Activated CD4-positive, alpha-beta T cell treated with anti-CD3 and anti-CD28 coated beads for 36 hours (primary cell): Measurements from ENCODE around the gene DNAH8. TPM values are rescaled to one million over a fixed set of nuclear protein-coding genes. Genes with fewer than 3 reads are reported as not detected.

Source experiments
- ATAC-seq: fragments of 200-7000 bp; cut with Tn5 transposase; one replicate; pipeline ENCODE4 v1.10.0; 2021; ENCODE audit warnings: mild to moderate bottlenecking, moderate library complexity
- CTCF ChIA-PET: fragments of 350-600 bp; sonication (Branson Sonifier 250); formaldehyde crosslinking; loops from one replicate; lab custom pipeline; 2021; ENCODE audit warnings: antibody characterized with exemption; lab: Charles Lee
- POLR2A ChIA-PET: fragments of 350-600 bp; sonication (Branson Sonifier 250); formaldehyde crosslinking; loops from one replicate; lab custom pipeline; 2021; ENCODE audit warnings: antibody characterized with exemption, inconsistent platforms; lab: Charles Lee
- DNase-seq: peaks from one replicate; pipeline ENCODE4 v3.0.0-alpha.2; 2020
- H3K27ac Mint-ChIP-seq: one replicate; pipeline ENCODE4 v1.8.0; 2021; ENCODE audit warnings: mixed read lengths
- H3K27me3 Mint-ChIP-seq: one replicate; pipeline ENCODE4 v1.8.0; 2021; ENCODE audit warnings: mixed read lengths
- H3K36me3 Mint-ChIP-seq: one replicate; pipeline ENCODE4 v1.8.0; 2021; ENCODE audit warnings: low read depth, mixed read lengths
- H3K4me1 Mint-ChIP-seq: one replicate; pipeline ENCODE4 v1.8.0; 2021; ENCODE audit warnings: mixed read lengths
- H3K4me3 Mint-ChIP-seq: one replicate; pipeline ENCODE4 v1.8.0; 2021; ENCODE audit warnings: mild to moderate bottlenecking, moderate library complexity, mixed read lengths
- H3K9me3 Mint-ChIP-seq: one replicate; pipeline ENCODE4 v1.8.0; 2021; ENCODE audit warnings: low read depth, mixed read lengths
- intact Hi-C, 2 experiments: fragments of 100-400 bp; cut with DNase I in 1 of 2; cut with micrococcal nuclease in 1 of 2; formaldehyde crosslinking; loops; one replicate each; pipeline versions ENCODE4 v1.14.2 to v1.15.1; 2022 to 2024; cut with DNase I, micrococcal nuclease
- total RNA-seq, 2 experiments: library from RNA; stranded (reverse); gene quantifications; one replicate each; pipeline ENCODE4 v1.2.3, GENCODE V29; 2021

Gene DNAH8
- total RNA-seq, 2 experiments from 2014 or later: 0.02 TPM; not detected in 1

GRCh38 chr6:39054577-39055142, 339.5 kb downstream of the DNAH8 start:
- Mint-ChIP-seq H3K4me1 (peaks cover 22% of the 10 kb centered on the region), H3K27ac (no peak overlapping the region), H3K36me3 (no peaks in the 10 kb centered on the region), H3K9me3 (no peaks in the 10 kb centered on the region), H3K27me3 (peaks cover 16% of the 10 kb centered on the region), H3K4me3 (no peak overlapping the region)
- ChIA-PET CTCF (interaction anchor here (0.7 to 1.1 kb wide), 2 partner anchors 25 to 53 kb away, joined by 3 read pairs; no protein-coding TSS in a partner anchor), POLR2A (no interaction called here)
- DNase-seq (no peak), ATAC-seq (no peak)
- intact Hi-C loops: loop anchor here in 1 of 2 experiments (5.0 kb wide), 1 partner anchor 58 kb away; no protein-coding TSS in a partner anchor

GRCh38 chr6:39055661-39056060, 340.6 kb downstream of the DNAH8 start:
- intact Hi-C loops: no loop called here
- H3K27me3 Mint-ChIP-seq: peaks cover 14% of the 10 kb centered on the region
- POLR2A ChIA-PET: no interaction called here
- peaks cover 14% of the 10 kb centered on the region for H3K4me1 Mint-ChIP-seq
- no peaks in the 10 kb centered on the region for H3K9me3 Mint-ChIP-seq
- DNase-seq (no peak), ATAC-seq (no peak)
- CTCF ChIA-PET: interaction anchor here (1.0 to 1.1 kb wide), 2 partner anchors 54 to 83 kb away, joined by 3 read pairs; no protein-coding TSS in a partner anchor
- H3K36me3 Mint-ChIP-seq: no peaks in the 10 kb centered on the region
- no peak overlapping the region for H3K4me3 Mint-ChIP-seq
- no peak overlapping the region for H3K27ac Mint-ChIP-seq

- peaks cover 17% of the 10 kb centered on the region for H3K27me3 Mint-ChIP-seq
- POLR2A ChIA-PET: no interaction called here
These were observed 341.1 kb downstream of the DNAH8 start for GRCh38 chr6:39056191-39056590.

GRCh38 chr6:39056681-39057080, 341.6 kb downstream of the DNAH8 start:
- Mint-ChIP-seq H3K9me3 (no peaks in the 10 kb centered on the region), H3K36me3 (no peaks in the 10 kb centered on the region), H3K27ac (no peak overlapping the region), H3K4me1 (peaks cover 4% of the 10 kb centered on the region), H3K27me3 (peaks cover 16% of the 10 kb centered on the region), H3K4me3 (no peak overlapping the region)
- ATAC-seq (no peak), DNase-seq (no peak)
- CTCF ChIA-PET: interaction anchor here (1.0 kb wide), 1 partner anchor 84 kb away, joined by 3 read pairs; no protein-coding TSS in a partner anchor
- POLR2A ChIA-PET: no interaction called here
- intact Hi-C loops: no loop called here

More at GRCh38 chr6:39056191-39056590, 341.1 kb downstream of the DNAH8 start:
- Mint-ChIP-seq H3K36me3 (no peaks in the 10 kb centered on the region), H3K9me3 (no peaks in the 10 kb centered on the region), H3K4me1 (peaks cover 9% of the 10 kb centered on the region), H3K27ac (no peak overlapping the region), H3K4me3 (no peak overlapping the region)
- CTCF ChIA-PET: interaction anchor here (1.0 kb wide), 1 partner anchor 83 kb away, joined by 3 read pairs; no protein-coding TSS in a partner anchor
- intact Hi-C loops: no loop called here
- ATAC-seq: no peak
- no peak for DNase-seq

- no peaks in the 10 kb centered on the region for H3K4me1 Mint-ChIP-seq
- no peaks in the 10 kb centered on the region for H3K36me3 Mint-ChIP-seq
- ATAC-seq (no peak), DNase-seq (no peak)
- ChIA-PET CTCF (no interaction called here), POLR2A (no interaction called here)
- H3K27ac Mint-ChIP-seq: no peak overlapping the region
- intact Hi-C loops: no loop called here
- no peaks in the 10 kb centered on the region for H3K9me3 Mint-ChIP-seq
- H3K27me3 Mint-ChIP-seq: peaks cover 12% of the 10 kb centered on the region
- no peak overlapping the region for H3K4me3 Mint-ChIP-seq
These were observed 342.4 kb downstream of the DNAH8 start for GRCh38 chr6:39057251-39058155.

GRCh38 chr6:39058471-39059147, 343.5 kb downstream of the DNAH8 start:
- no peak overlapping the region for H3K4me3 Mint-ChIP-seq
- H3K27me3 Mint-ChIP-seq: peaks cover 7% of the 10 kb centered on the region
- no peaks in the 10 kb centered on the region for H3K9me3 Mint-ChIP-seq
- H3K4me1 Mint-ChIP-seq: no peaks in the 10 kb centered on the region
- ATAC-seq (no peak), DNase-seq (no peak)
- H3K27ac Mint-ChIP-seq: no peak overlapping the region
- ChIA-PET CTCF (interaction anchor here (0.6 to 0.8 kb wide), 2 partner anchors 23 to 28 kb away, joined by 3 read pairs; no protein-coding TSS in a partner anchor), POLR2A (no interaction called here)
- intact Hi-C loops: no loop called here
- no peaks in the 10 kb centered on the region for H3K36me3 Mint-ChIP-seq

GRCh38 chr6:39059496-39060310, 344.6 kb downstream of the DNAH8 start:
- peaks cover 7% of the 10 kb centered on the region for H3K27me3 Mint-ChIP-seq
- intact Hi-C loops: no loop called here
- no peaks in the 10 kb centered on the region for H3K36me3 Mint-ChIP-seq
- no peak overlapping the region for H3K27ac Mint-ChIP-seq
- CTCF ChIA-PET: interaction anchor here (0.5 to 3.4 kb wide), 4 partner anchors 25 to 1786 kb away, joined by 3 to 12 read pairs (median 3); no protein-coding TSS in a partner anchor
- DNase-seq: no peak
- no peaks in the 10 kb centered on the region for H3K9me3 Mint-ChIP-seq
- ATAC-seq: no peak
- no peak overlapping the region for H3K4me3 Mint-ChIP-seq
- POLR2A ChIA-PET: interaction anchor here (0.7 kb wide), 1 partner anchor 187 kb away, joined by 4 read pairs; no protein-coding TSS in a partner anchor
- no peaks in the 10 kb centered on the region for H3K4me1 Mint-ChIP-seq

- Mint-ChIP-seq H3K27me3 (peaks cover 7% of the 10 kb centered on the region), H3K27ac (no peak overlapping the region), H3K36me3 (no peaks in the 10 kb centered on the region), H3K4me3 (no peak overlapping the region), H3K9me3 (no peaks in the 10 kb centered on the region), H3K4me1 (no peaks in the 10 kb centered on the region)
- CTCF ChIA-PET: interaction anchor here (0.5 to 3.4 kb wide), 4 partner anchors 28 to 1785 kb away, joined by 3 to 12 read pairs (median 3); no protein-coding TSS in a partner anchor
- DNase-seq (no peak), ATAC-seq (no peak)
- POLR2A ChIA-PET: no interaction called here
- intact Hi-C loops: no loop called here
These were observed 345.5 kb downstream of the DNAH8 start for GRCh38 chr6:39060467-39061160.

GRCh38 chr6:39061182-39061581, 346.1 kb downstream of the DNAH8 start:
- DNase-seq: no peak
- no peak overlapping the region for H3K27ac Mint-ChIP-seq
- CTCF ChIA-PET: interaction anchor here (1.3 to 3.4 kb wide), 2 partner anchors 27 to 31 kb away, joined by 3 to 12 read pairs; no protein-coding TSS in a partner anchor
- H3K4me1 Mint-ChIP-seq: no peaks in the 10 kb centered on the region
- POLR2A ChIA-PET: no interaction called here
- H3K27me3 Mint-ChIP-seq: peaks cover 7% of the 10 kb centered on the region
- no peak for ATAC-seq
- H3K9me3 Mint-ChIP-seq: no peaks in the 10 kb centered on the region
- H3K36me3 Mint-ChIP-seq: no peaks in the 10 kb centered on the region
- no peak overlapping the region for H3K4me3 Mint-ChIP-seq
- intact Hi-C loops: no loop called here

- H3K9me3 Mint-ChIP-seq: no peaks in the 10 kb centered on the region
- DNase-seq: no peak
- no peaks in the 10 kb centered on the region for H3K36me3 Mint-ChIP-seq
- no peaks in the 10 kb centered on the region for H3K4me1 Mint-ChIP-seq
- CTCF ChIA-PET: interaction anchor here (1.3 to 3.4 kb wide), 2 partner anchors 27 to 31 kb away, joined by 3 to 12 read pairs; no protein-coding TSS in a partner anchor
- peaks cover 7% of the 10 kb centered on the region for H3K27me3 Mint-ChIP-seq
- intact Hi-C loops: no loop called here
- ATAC-seq: no peak
- POLR2A ChIA-PET: no interaction called here
- H3K4me3 Mint-ChIP-seq: no peak overlapping the region
- H3K27ac Mint-ChIP-seq: no peak overlapping the region
These were observed 346.5 kb downstream of the DNAH8 start for GRCh38 chr6:39061588-39061987.
